GM21360 (cell line): ENCODE measurements around the gene PTPN5.

Source experiments
- ATAC-seq: cut with Tn5 transposase; IDR thresholded peaks from one replicate; pipeline ENCODE4 v1.9.1; 2021; ENCODE audit warnings: mild to moderate bottlenecking, moderate library complexity; ENCODE audit not compliant: unreplicated experiment

The PTPN5 gene

DNA sequence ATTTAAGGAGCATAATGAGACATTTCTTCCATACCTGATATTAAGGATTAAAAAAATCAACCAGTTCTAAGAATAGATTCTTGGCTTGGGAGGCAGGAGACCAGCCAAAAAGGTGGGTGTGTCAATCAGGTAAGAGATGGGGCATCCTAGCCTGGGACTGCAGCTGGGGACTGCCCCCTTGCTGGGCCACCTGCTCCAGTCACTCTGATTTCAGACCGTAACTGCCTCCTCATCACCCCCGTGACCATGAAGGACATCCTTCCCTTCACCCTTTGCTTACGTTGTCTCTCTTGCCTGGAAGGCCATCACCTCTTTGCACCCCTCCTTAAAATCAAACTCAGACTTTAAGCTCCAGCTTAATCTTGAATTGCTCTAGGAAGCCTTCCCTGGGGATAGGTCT lies 17.9 kb downstream of the PTPN5 start:
- ATAC-seq = no peak

DNA sequence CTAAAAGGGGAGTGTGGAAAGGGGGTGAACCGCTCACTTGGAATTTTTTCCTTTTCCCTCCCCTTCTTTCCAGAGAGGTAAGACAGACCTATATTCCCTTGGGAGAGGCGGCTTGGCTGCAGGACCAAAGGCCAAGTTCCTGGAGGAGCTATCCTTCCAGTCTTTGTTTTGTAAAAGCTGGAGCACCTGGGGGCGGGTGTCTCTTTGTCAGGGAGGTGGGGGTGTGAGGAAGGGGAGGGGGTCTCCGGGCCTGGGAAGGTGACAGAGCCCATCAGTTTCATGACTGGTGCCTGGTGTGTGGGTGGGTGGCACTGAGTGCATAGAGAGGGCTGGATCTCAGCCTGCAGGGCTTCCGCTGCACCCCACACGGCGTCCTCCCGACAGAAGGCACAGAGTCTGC lies 18.5 kb downstream of the PTPN5 start:
- no peak for ATAC-seq

DNA sequence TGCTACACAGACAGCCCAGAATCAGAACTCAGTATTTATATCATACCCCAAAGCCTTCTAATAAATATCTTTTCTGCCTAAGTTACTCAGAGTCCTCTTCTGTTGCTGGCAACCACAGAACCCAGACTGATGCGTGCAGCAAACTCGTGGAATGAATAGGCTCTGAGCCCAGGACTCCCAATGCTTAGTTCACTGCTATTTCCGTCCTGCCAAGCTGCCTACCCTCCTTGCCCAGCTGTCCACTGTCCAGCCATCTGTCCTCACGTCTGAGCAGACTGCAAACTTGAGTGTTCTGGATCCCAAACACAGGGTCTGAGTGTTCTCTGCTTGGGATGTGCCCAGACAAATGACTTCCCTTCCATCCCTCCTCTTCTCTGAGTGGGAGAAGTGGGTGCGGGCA lies 19.4 kb downstream of the PTPN5 start:
- ATAC-seq = no peak

GRCh38 chr11:18771266-18772035 lies 20.1 kb downstream of the PTPN5 start:
- no peak for ATAC-seq

DNA sequence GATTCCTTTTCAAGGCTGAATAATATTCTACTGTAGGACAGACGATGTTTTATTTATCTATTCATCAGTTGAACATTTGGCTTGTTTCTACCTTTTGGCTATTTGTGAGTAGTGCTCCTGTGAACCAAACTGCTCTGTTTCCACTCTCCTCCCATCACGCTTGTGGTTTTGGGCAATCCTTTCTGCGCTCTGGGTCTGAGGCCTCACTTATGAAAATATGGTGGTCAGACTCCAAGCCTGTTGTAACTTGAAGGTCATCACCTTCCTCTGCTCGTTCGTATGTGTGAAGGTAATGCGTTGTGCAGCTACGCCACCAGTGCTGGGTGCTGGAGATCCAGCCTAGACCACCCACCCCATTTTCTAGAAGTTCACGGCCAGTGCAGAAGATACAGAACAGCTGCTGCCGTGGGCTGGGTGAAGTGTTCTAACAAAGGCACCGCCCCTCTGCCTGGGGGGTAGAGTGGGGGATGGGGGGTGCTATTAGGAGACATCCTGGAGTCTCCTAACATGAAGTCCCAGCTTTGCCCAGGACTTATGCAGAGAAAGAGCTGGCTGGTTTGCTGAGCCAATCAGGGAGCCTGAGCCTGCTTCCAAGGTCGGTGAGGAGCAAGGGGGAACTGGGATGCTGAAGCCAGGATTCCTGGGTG lies 21.0 kb downstream of the PTPN5 start:
- no peak for ATAC-seq

- ATAC-seq = no peak
Observed at GRCh38 chr11:18769802-18770456, 21.7 kb downstream of the PTPN5 start.

GRCh38 chr11:18768978-18769377 lies 22.6 kb downstream of the PTPN5 start:
- no peak for ATAC-seq

- ATAC-seq = peak; percentile 86
Observed at GRCh38 chr11:18768472-18768901, 23.1 kb downstream of the PTPN5 start.

DNA sequence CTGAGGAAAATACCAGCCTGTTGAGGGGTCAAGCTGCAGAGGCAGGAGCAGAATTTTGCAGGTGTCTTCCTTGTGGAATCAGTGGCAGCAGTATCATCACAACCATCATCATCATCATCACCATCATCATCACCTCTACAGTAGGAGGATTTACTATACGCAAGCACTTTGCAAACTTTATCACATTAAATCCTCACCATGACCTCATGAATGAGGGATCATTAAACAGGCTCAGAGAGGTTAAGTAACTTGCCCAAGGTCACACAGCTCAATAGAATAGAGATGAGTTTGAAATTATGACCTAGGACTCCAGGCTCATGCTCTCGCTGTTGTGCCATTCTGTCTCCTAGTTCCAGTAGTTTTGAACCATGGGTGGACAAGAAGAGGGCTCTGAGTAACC lies 25.6 kb downstream of the PTPN5 start:
- no peak for ATAC-seq

DNA sequence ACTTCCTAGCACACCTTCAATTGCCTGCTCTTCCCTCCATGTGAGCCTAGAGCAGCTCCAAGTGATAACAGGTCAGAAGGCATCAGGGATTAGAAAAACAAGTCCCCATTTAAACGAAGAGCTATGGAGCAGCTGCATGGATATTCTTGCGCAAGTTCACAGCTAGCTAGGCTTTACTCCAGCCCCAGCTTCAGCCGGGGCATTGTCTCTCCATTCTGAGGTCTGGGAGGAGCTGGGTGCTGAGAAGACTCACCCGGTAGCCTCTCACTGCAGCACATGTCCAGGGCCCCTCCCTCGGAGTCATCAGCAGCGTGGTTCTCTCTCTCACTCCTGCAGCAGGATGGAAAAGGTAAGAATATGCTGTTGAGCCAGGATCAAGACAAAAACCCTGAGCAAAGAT lies 26.0 kb downstream of the PTPN5 start:
- no peak for ATAC-seq

DNA sequence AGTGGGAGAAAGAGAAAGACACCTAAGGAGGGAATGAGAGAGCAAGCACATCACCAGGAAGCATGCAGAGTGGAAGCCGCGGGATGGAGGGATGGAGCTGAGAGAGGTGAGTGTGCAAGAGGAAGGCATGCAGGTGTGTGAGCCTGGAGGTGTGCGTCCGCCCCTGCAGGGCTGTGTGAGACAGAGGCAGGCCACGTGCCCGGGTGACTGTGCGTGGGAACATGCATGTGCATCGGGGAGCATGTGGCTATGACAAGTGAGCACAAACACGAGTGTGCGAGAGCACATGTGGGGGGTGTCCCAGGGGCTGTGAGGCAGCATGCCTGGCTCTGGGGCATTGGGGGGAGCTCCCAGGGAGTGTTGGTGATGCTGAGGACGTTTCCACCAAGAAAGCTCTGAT lies 29.9 kb downstream of the PTPN5 start:
- no peak for ATAC-seq

- no peak for ATAC-seq
Observed at GRCh38 chr11:18761144-18761543, 30.5 kb downstream of the PTPN5 start.

- no peak for ATAC-seq
Observed at GRCh38 chr11:18757811-18758210, 33.8 kb downstream of the PTPN5 start.

- ATAC-seq = no peak
Observed at GRCh38 chr11:18756889-18757288, 34.7 kb downstream of the PTPN5 start.

- no peak for ATAC-seq
Observed at GRCh38 chr11:18754308-18754707, 37.3 kb downstream of the PTPN5 start.

DNA sequence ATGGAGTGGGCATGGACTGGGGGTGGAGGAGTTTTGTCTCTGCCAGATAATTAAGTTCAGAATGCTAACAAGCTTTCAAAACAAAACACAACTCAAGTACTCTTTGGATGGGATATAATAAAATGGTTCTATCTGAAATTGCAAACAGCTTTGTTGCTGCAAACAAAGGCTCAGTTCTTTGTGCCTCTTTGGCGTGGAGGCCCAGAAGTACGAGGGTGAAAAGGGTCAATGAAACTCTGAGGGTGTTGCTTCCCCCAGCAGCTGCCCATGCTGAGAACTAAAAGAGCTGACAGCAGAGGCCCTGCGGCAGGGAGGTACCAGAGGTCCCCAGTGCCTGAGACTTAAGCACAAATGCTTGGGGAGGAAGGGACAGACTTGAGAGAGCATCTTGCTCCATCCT lies 39.1 kb downstream of the PTPN5 start:
- no peak for ATAC-seq

- ATAC-seq = no peak
Observed at GRCh38 chr11:18750944-18751343, 40.7 kb downstream of the PTPN5 start.

GRCh38 chr11:18749681-18750319 lies 41.8 kb downstream of the PTPN5 start:
- no peak for ATAC-seq

DNA sequence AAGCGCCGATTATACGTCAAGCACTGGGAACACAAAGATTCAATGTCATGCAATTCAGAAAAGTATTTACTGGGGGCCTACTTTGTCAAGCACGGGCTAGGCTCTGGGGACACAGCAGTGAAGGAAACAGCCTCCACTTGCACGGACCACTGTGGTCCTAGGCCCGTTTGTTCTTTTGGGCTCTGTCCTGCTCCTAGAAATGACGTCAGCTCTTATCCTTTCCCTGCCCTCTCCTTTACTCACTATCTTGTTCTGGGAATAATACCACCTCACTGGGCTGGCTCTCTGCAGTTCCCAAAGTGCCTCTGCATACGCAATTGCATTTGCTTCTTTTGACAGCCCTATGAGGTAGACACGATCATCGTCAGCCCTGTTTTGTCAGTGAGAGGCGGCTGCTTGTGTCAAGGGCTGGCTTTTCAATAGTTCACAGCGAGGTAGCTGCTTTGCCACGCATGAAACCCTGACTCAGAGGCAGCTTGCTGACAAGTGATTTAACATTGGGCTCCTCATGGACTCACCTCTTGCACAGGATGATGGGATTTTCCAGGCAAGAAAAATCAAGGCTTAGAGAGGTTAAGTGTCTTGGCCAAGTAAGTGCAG lies 42.7 kb downstream of the PTPN5 start:
- no peak for ATAC-seq

DNA sequence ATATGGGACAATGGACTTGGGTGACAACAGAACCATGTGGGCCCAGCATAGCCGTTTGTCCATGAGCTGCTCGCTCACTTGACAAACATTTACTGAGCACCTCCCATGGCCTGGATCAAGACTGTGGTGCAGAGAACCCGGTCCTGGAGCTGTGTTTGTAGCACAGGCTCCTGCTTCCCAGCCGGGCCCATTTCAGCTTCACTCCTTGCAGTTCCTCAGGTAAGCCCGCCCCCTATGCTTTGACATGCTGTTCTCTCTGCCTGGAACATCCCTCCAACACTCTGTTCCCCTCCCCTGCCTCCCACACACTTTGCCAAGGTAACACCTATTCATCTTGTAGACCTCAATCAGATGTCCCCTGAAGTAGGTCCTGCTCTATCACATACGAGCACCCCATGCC lies 46.3 kb downstream of the PTPN5 start:
- ATAC-seq = no peak

- ATAC-seq = no peak
Observed at GRCh38 chr11:18743900-18744514, 47.6 kb downstream of the PTPN5 start.
